Measurements from ENCODE around the gene SMC4. TPM values are rescaled to one million over a fixed set of nuclear protein-coding genes. Genes with fewer than 3 reads are reported as not detected.

SMC4 gene
- total RNA-seq, 4 donors from 2014 or later: 34.3 to 123 (median 50.8) TPM

GRCh38 chr3:160474416-160474838, 75.0 kb downstream of the SMC4 start:
- Histone ChIP-seq H3K4me3 (no peak overlapping the region), H3K27me3 (no peaks in the 10 kb centered on the region), H3K36me3 (no peaks in the 10 kb centered on the region), H3K9me3 (peaks cover 0 to 12% (median 5%) of the 10 kb centered on the region in 4 donors), H3K27ac (no peak overlapping the region), H3K4me1 (no peaks in the 10 kb centered on the region)
- TF ChIP-seq POLR2A (IDR thresholded peaks at IDR 0.05) (no peak), CTCF (IDR thresholded peaks at IDR 0.05) (no peak)
- no peak for DNase-seq

GRCh38 chr3:160475153-160475552, 75.7 kb downstream of the SMC4 start:
- no peaks in the 10 kb centered on the region for H3K4me1 ChIP-seq
- no peak for TF ChIP-seq POLR2A (IDR thresholded peaks at IDR 0.05)
- TF ChIP-seq CTCF (IDR thresholded peaks at IDR 0.05): no peak
- H3K4me3 ChIP-seq: no peak overlapping the region
- no peaks in the 10 kb centered on the region for H3K36me3 ChIP-seq
- no peak for DNase-seq
- H3K9me3 ChIP-seq: peaks cover 0 to 11% (median 3%) of the 10 kb centered on the region in 4 donors
- H3K27ac ChIP-seq: no peak overlapping the region
- no peaks in the 10 kb centered on the region for H3K27me3 ChIP-seq

GRCh38 chr3:160475884-160476283, 76.4 kb downstream of the SMC4 start:
- peaks cover 0 to 4% (median 0%) of the 10 kb centered on the region in 4 donors for H3K9me3 ChIP-seq
- H3K36me3 ChIP-seq: no peaks in the 10 kb centered on the region
- no peak overlapping the region for H3K27ac ChIP-seq
- no peak for DNase-seq
- H3K4me1 ChIP-seq: no peaks in the 10 kb centered on the region
- no peak overlapping the region for H3K4me3 ChIP-seq
- no peak for TF ChIP-seq CTCF (IDR thresholded peaks at IDR 0.05)
- no peaks in the 10 kb centered on the region for H3K27me3 ChIP-seq

- Histone ChIP-seq H3K4me1 (no peaks in the 10 kb centered on the region), H3K9me3 (no peaks in the 10 kb centered on the region), H3K27ac (no peak overlapping the region), H3K36me3 (no peaks in the 10 kb centered on the region), H3K4me3 (no peak overlapping the region), H3K27me3 (no peaks in the 10 kb centered on the region)
- no peak for TF ChIP-seq CTCF (IDR thresholded peaks at IDR 0.05)
- TF ChIP-seq POLR2A (IDR thresholded peaks at IDR 0.05): no peak
- no peak for DNase-seq
Measured at GRCh38 chr3:160477750-160478149, 78.3 kb downstream of the SMC4 start.

- Histone ChIP-seq H3K4me1 (no peaks in the 10 kb centered on the region), H3K36me3 (no peaks in the 10 kb centered on the region), H3K9me3 (no peaks in the 10 kb centered on the region), H3K27ac (no peak overlapping the region), H3K4me3 (no peak overlapping the region), H3K27me3 (no peaks in the 10 kb centered on the region)
- no peak for DNase-seq
- TF ChIP-seq CTCF (IDR thresholded peaks at IDR 0.05) (no peak), POLR2A (IDR thresholded peaks at IDR 0.05) (no peak)
Measured at GRCh38 chr3:160478338-160478737, 78.9 kb downstream of the SMC4 start.

GRCh38 chr3:160479376-160479775, 79.9 kb downstream of the SMC4 start:
- no peaks in the 10 kb centered on the region for H3K27me3 ChIP-seq
- no peaks in the 10 kb centered on the region for H3K9me3 ChIP-seq
- H3K4me1 ChIP-seq: no peaks in the 10 kb centered on the region
- no peak overlapping the region for H3K4me3 ChIP-seq
- H3K27ac ChIP-seq: no peak overlapping the region
- no peaks in the 10 kb centered on the region for H3K36me3 ChIP-seq
- TF ChIP-seq CTCF (IDR thresholded peaks at IDR 0.05): no peak
- TF ChIP-seq POLR2A (IDR thresholded peaks at IDR 0.05): no peak
- no peak for DNase-seq

All from Peyer's patch (tissue), 4 donors.